Endothelial cell of hepatic sinusoid (primary cell): ENCODE data around the gene ANO6.

ENCODE experiments used
- in situ Hi-C: cut with HindIII; loops from 2 replicates; pipeline ENCODE4 v1.10.0; 2017; ENCODE audit warnings: low sequenced_read_pairs

ANO6 gene

GRCh38 chr12:45276154-45276755 is 60.4 kb downstream of the ANO6 start:
- in situ Hi-C loops = no loop called here

- in situ Hi-C loops = no loop called here
Measured at GRCh38 chr12:45278447-45278846, 62.6 kb downstream of the ANO6 start.

GRCh38 chr12:45279931-45280830 is 64.3 kb downstream of the ANO6 start:
- in situ Hi-C loops = no loop called here

- in situ Hi-C loops = no loop called here
Measured at GRCh38 chr12:45281994-45282393, 66.1 kb downstream of the ANO6 start.

GRCh38 chr12:45282411-45282810 is 66.5 kb downstream of the ANO6 start:
- in situ Hi-C loops = no loop called here

- in situ Hi-C loops = no loop called here
Measured at GRCh38 chr12:45284096-45284901, 68.4 kb downstream of the ANO6 start.

GRCh38 chr12:45285717-45286116 is 69.8 kb downstream of the ANO6 start:
- in situ Hi-C loops = no loop called here

GRCh38 chr12:45286621-45287020 is 70.7 kb downstream of the ANO6 start:
- in situ Hi-C loops = no loop called here

GRCh38 chr12:45289245-45290215 is 73.6 kb downstream of the ANO6 start:
- in situ Hi-C loops = no loop called here

- in situ Hi-C loops = no loop called here
Measured at GRCh38 chr12:45290216-45290605, 74.3 kb downstream of the ANO6 start.

GRCh38 chr12:45291518-45291917 is 75.6 kb downstream of the ANO6 start:
- in situ Hi-C loops = no loop called here

- in situ Hi-C loops = no loop called here
Measured at GRCh38 chr12:45292486-45293195, 76.7 kb downstream of the ANO6 start.

GRCh38 chr12:45294906-45295305 is 79.0 kb downstream of the ANO6 start:
- in situ Hi-C loops = loop anchor here (5.0 kb wide), 1 partner anchor 98 kb away; no protein-coding TSS in a partner anchor

GRCh38 chr12:45296046-45296586 is 80.2 kb downstream of the ANO6 start:
- in situ Hi-C loops = loop anchor here (5.0 kb wide), 1 partner anchor 99 kb away; no protein-coding TSS in a partner anchor

- in situ Hi-C loops = loop anchor here (5.0 kb wide), 1 partner anchor 101 kb away; no protein-coding TSS in a partner anchor
Measured at GRCh38 chr12:45298047-45298446, 82.2 kb downstream of the ANO6 start.

- in situ Hi-C loops = loop anchor here (5.0 kb wide), 1 partner anchor 102 kb away; no protein-coding TSS in a partner anchor
Measured at GRCh38 chr12:45298721-45299692, 83.1 kb downstream of the ANO6 start.

GRCh38 chr12:45302621-45303369 is 86.9 kb downstream of the ANO6 start:
- in situ Hi-C loops = no loop called here
